ENCODE data around the gene IL4I1. TPM values are rescaled to one million over a fixed set of nuclear protein-coding genes. Genes with fewer than 3 reads are reported as not detected.

IL4I1 gene
- total and polyA plus RNA-seq, 2 of the 8 experiments (the other 6 are each of a cell fraction or from before 2014, with no cell fraction given): 0.41 to 0.76 TPM

DNA sequence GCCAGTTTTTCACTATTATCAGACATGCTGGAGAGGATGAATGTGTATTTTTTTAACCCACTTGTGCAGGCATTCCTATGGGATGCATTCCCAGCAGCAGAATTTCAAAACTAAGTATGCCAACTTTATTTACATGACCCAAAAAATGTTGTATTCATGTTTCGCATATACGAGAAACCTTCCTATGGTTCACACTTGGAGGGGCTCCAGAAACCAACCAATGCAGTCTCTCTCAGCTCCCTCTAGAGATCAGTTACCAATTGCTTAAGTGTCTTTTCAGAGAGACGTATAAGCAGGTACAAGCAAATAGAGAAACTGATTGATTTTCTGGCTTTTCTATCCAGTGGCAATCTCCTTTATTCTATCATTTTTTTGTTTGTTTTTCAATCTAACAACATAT lies 51.3 kb downstream of the IL4I1 start:
- Histone ChIP-seq H3K4me1 (replicated peaks in 1 of 4; ENCODE audit: control insufficient read depth in 3 of 4, insufficient read depth in 4 of 4, low read length in 3 of 4) (peaks cover 0 to 3% (median 0%) of the 10 kb centered on the region in 4 experiments; a peak in 2 of 7 replicates), H2BK12ac (ENCODE audit: low read depth, low read length) (no peak overlapping the region), H3K79me2 (ENCODE audit: control insufficient read depth in 1 of 2, insufficient read depth in 2 of 2, low read length in 2 of 2) (peaks cover 0 to 3% of the 10 kb centered on the region in 2 experiments; a peak in 1 of 4 replicates), H3K27me3 (replicated peaks in 1 of 4; ENCODE audit: control insufficient read depth in 3 of 4, extremely low read depth in 1 of 4, insufficient read depth in 3 of 4, low read length in 3 of 4) (no peaks in the 10 kb centered on the region), H2BK15ac (ENCODE audit: low read length) (no peak overlapping the region), H4K91ac (replicated peaks; ENCODE audit: insufficient read length, low read length) (no peak overlapping the region), H3K9ac (replicated peaks in 1 of 4; ENCODE audit: extremely low read depth in 1 of 4, low read depth in 3 of 4, low read length in 3 of 4) (no peak overlapping the region), H3K14ac (ENCODE audit: insufficient read length) (no peak overlapping the region), H3K36me3 (ENCODE audit: control insufficient read depth in 2 of 4, insufficient read depth in 4 of 4, low read length in 3 of 4) (0 out of 8 replicates have a peak, but pooled peaks cover 0 to 3% (median 0%) of the 10 kb centered on the region in 4 experiments), H2AFZ (ENCODE audit: low read length) (no peak overlapping the region), H3K79me1 (ENCODE audit: low read depth, low read length) (peaks cover 3% of the 10 kb centered on the region; the same call in 1 of the 2 replicates), H3K9me3 (ENCODE audit: insufficient read depth in 2 of 2, low read depth in 1 of 2, low read length in 1 of 2) (no peaks in the 10 kb centered on the region), H2BK20ac (ENCODE audit: low read length) (no peak overlapping the region), H3K4me2 (ENCODE audit: insufficient read depth in 1 of 2, low read depth in 2 of 2, low read length in 2 of 2) (no peak overlapping the region), H3K18ac (ENCODE audit: extremely low read depth, low read length) (no peak overlapping the region), H4K20me1 (replicated peaks in 1 of 2; ENCODE audit: control insufficient read depth in 1 of 2, insufficient read depth in 2 of 2, low read length in 2 of 2) (peaks cover 0 to 2% of the 10 kb centered on the region in 2 experiments), H3K27ac (ENCODE audit: low read depth, low read length) (no peak overlapping the region), H3K4me3 (ENCODE audit: extremely low read depth in 1 of 4, insufficient read depth in 2 of 4, low read depth in 3 of 4, low read length in 4 of 4) (no peak overlapping the region), H3K4ac (replicated peaks; ENCODE audit: insufficient read length, low read depth, low read length) (no peak overlapping the region), H3K23me2 (ENCODE audit: low read depth, low read length) (peaks cover 4% of the 10 kb centered on the region; the same call in 1 of the 2 replicates), H2BK120ac (replicated peaks; ENCODE audit: low read depth, low read length) (no peak overlapping the region), H3K23ac (ENCODE audit: insufficient read length) (no peak overlapping the region), H2BK5ac (ENCODE audit: low read depth, low read length) (no peak overlapping the region), H4K8ac (ENCODE audit: extremely low read depth, insufficient read depth, low read length) (no peak overlapping the region), H4K5ac (ENCODE audit: insufficient read length, low read depth, low read length) (no peak overlapping the region), H3K56ac (replicated peaks; ENCODE audit: insufficient read length, low read depth, low read length) (no peak overlapping the region), H2AK5ac (ENCODE audit: low read depth, low read length) (no peak overlapping the region)
- 79% methylated on average over 3 of the region's 3 CpGs; no CpG with 5 or more reads in 1 of the 2 experiments for WGBS, 2 experiments (ENCODE audit: extremely low coverage in 1 of 2, insufficient coverage in 1 of 2, insufficient read length in 1 of 2, insufficient replicate concordance in 2 of 2, low coverage in 1 of 2, low lambda C conversion rate in 2 of 2, missing lambda C conversion rate in 1 of 2)
- POLR2A ChIA-PET (ENCODE audit: partially characterized antibody): interaction anchor here (0.6 to 3.3 kb wide), 7 partner anchors 13 to 156 kb away, joined by 3 to 12 read pairs (median 4); partner anchors contain the start of genes ADM5 and FUZ
- CTCF ChIA-PET (ENCODE audit: partially characterized antibody): interaction anchor here (1.0 to 2.1 kb wide), 4 partner anchors 16 to 40 kb away, joined by 3 to 4 read pairs (median 4); no protein-coding TSS in a partner anchor
- TF ChIP-seq E2F6 (IDR thresholded peaks at IDR 0.05): no peak
- TF ChIP-seq RAD21 (IDR thresholded peaks at IDR 0.05 in 1 of 2, conservative IDR thresholded peaks at IDR 0.05 in 1 of 2; ENCODE audit: low read depth in 2 of 2, low read length in 2 of 2): no peak
- FAIRE-seq (no peak), DNase-seq (ENCODE audit: low read depth in 1 of 2, low spot score in 2 of 2) (no peak)

Measured in H1 (cell line).